OCI-LY3 (cell line): ENCODE measurements around the gene MLXIP.

Experiments
- CTCF ChIP-seq: fragments of 200-600, 300-600 bp; sonication (generic); IDR thresholded peaks from 2 replicates; pipeline ENCODE4 v1.5.1; 2014; ENCODE audit warnings: antibody characterized with exemption, low read length, low read depth
- EZH2phosphoT487 ChIP-seq: fragments of 200-600 bp; shearing (Covaris generic); IDR thresholded peaks from 2 replicates; pipeline ENCODE4 v1.6.1; 2018; ENCODE audit warnings: antibody characterized with exemption, mixed run types, low read depth

- TF ChIP-seq CTCF, result no peak
- TF ChIP-seq EZH2phosphoT487, result no peak
Observed at GRCh38 chr12:122155705-122156104, 77.1 kb downstream of the MLXIP start.
